Measurements from ENCODE around the gene PJA1.

PJA1 gene

GRCh38 chrX:69165087-69165651 is at the start of gene PJA1:
Gene PJA1 (minus strand): TSS chrX:69165453. CDS start chrX:69163073, 2,380 bp downstream.
- DNase-seq, result peak; percentile 36

- DNase-seq, result no peak
Measured at GRCh38 chrX:69214463-69214862, 49.2 kb upstream of the PJA1 start.

GRCh38 chrX:69211701-69212100 is 46.4 kb upstream of the PJA1 start:
- no peak for DNase-seq

GRCh38 chrX:69210581-69210980 is 45.3 kb upstream of the PJA1 start:
- no peak for DNase-seq

GRCh38 chrX:69207216-69207615 is 42.0 kb upstream of the PJA1 start:
- DNase-seq, result no peak

DNA sequence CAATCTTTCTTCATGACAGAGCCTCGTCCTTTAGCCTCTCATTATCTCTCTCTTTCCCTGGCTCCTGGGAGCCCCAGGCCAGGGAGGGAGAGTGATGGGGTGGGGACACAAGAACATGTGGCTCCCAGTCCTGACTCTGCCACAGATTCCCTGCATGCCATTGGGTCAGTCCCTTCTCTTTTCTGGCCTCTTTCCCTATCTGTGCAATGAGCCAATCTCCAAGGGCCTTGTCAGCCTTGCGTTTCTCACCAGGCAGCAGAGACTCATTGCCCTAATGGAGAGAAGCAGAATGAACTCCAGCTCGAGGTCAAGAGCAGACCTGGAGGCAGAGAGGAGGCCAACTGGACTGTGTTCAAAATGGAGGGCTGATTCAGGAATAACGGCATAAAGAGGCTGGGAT is 38.4 kb upstream of the PJA1 start:
- no peak for DNase-seq

DNA sequence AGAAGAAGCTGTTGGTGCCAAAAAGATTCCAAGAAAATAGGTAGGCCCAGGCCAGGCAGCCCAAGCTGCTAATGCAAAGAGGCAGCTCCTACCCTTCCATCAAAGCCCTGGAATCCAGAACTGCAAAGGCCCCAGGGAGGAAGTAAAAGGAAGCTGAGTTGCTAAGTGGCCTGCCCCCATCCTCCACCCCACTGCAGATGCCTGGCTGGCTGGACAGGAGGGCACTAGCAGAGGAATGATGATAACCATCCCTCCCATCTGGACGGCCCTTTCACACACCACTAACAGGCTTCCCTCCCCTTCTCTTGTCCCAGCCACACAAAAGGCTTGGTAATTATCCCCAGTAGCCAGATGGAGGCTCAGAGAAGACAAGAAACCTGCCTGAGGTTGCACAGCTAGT is 32.4 kb upstream of the PJA1 start:
- DNase-seq, result no peak

DNA sequence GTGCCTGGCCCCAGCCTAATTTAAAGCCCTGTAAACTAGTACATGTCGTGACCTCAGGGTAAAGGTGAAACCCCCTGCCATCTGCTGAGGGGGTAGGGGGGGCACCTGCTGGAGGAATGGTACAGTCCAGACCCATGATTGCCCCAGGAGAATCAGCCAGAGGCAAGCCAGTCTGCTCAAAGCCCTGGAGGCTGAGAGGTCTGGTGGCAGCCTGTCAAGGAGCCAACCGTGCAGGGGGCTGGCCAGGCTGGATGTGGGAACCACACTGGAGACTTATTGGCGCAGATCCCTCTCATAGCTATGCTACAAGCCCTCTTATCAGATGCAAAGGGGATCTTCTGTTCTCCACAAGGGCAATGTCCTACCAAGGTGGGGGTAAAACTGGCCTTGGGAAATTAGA is 31.4 kb upstream of the PJA1 start:
- no peak for DNase-seq

- no peak for DNase-seq
Measured at GRCh38 chrX:69195810-69196209, 30.6 kb upstream of the PJA1 start.

GRCh38 chrX:69195192-69195591 is 29.9 kb upstream of the PJA1 start:
- DNase-seq, result no peak

- no peak for DNase-seq
Measured at GRCh38 chrX:69192603-69193002, 27.4 kb upstream of the PJA1 start.

DNA sequence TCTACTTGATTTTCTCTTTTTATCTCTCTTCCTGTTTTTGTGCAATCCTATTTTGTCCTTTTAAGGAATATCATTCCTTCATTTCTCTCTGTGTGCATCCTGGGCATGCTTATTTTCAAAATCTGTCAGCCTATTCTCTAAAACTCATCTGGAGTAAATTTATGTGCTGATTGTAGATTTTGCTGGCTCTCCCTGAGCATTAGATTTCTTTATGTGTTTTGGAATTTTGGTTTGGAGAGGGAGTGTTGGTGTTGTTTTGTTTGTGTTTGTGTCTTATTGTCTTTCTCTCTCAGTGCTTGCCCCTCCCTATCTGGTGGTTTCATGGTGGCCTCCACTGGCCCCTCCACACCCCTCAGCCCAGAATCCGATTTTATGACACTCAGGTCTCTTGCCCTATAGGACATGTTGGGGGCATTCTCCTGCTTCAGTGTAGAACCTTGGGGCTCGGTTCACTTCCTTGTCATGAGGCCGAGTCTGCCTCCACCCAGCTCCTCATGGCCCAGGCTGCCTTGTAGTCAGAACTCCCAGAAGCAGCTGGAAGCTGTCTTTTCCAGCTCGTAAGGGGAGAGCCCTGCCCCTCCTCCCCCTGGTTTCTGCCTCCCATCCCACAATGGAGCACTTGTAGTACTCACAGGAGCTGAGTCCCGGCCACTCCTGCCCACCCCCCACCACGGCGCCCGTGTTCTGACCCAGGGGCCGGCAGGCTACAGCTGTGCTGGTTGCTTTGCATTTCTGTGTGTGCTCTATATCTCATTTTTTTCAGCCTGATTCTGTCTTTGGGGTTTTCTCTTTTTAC is 24.5 kb upstream of the PJA1 start:
- DNase-seq, result no peak

- DNase-seq, result no peak
Measured at GRCh38 chrX:69186651-69187050, 21.4 kb upstream of the PJA1 start.

DNA sequence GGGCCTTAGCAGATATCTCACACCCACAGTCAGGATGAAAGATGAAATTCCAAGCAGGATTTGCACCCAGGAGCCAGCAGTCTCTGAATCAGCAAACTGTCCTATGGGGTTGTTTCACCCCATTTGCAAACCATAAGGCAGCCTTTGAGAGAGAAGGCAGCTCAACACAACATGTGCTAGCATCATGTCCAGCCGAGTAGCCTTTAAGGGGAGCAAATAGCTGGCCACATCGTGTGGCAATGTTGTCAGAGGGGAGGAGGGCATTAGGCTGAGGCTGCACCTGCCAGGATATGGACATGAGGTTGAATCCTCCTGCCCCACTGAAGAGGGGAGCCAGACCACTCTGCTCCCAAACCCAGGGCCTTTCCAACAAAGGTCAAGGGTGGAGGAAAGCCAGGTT is 20.6 kb upstream of the PJA1 start:
- DNase-seq, result no peak

GRCh38 chrX:69185141-69185540 is 19.9 kb upstream of the PJA1 start:
- no peak for DNase-seq

DNA sequence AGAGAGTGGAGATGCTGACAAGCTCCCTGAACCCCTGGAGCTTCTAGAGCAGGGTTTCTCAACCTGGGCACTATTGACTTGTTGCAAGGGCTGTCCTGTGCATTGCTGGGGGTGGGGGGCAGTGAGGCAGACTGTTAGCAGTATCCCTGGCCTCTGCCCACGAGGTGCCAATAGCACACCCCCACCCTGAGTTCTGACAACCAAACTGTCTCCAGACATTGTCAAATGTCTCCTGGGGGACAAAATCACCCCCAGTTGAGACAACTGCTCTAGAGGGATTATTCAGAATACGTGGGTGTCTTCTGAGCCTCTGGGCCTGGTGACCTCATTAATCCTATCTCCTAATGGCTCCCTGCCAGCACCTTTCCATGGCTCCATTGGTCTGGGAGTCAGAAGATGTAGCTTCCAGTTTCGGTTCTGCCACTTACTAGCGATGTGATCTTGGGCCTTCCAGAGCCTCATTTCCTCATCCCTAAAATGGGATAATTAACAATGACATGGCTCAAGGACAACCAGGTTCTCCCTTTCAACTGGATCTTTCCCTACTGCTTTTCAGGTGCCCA is 17.6 kb upstream of the PJA1 start:
- DNase-seq, result no peak

GRCh38 chrX:69179380-69179911 is 14.2 kb upstream of the PJA1 start:
- no peak for DNase-seq

DNA sequence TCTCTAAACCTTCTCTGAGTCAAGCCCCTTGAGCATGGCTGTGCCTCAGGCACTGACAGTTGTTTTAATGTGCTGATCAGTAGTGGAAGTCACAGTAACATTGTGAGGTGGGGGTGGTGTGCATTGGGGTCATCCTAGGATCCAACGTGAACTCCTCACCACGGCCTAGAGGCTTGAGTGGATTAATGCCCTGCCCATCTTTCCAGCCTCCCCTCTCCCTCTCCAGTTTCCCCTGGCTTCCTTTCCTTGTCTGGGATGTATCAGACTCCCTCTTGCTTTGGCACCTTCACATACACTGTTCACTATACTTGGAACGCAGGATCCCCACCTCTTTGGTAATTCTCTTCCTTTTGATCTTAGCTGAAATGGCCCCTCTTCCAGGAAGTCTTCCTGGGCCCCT is 13.3 kb upstream of the PJA1 start:
- no peak for DNase-seq

DNA sequence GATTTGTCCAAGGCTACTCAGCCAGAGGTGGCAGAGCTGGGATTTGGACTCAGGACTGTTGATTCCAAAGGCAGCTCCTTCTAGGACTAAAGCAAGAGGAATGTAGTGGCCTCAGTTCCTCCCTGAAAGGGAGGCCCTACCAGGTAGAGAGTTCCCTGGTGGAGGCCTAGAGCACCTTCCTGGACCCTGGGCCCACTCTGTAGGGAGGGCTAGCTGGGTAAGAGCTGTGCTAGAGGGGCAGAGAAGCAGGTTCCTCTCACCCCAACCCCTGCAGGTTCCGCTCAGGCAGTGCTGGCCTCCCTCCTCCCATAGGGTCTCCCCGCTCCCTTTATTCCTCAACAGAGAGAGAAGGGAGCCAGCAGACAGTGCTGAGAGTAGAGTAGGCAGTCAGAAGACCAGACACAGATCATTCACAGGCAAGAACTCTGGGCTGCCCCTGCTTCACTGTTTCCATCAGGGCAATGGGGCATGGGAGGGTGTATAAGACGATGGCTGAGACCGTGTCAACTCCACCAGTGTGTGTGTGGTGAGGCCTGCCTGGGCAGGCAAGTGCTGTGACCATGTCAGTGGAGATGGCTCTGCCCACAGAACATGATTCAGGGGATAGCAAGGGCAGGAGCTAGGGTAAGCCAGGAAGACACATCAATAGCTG is 12.4 kb upstream of the PJA1 start:
- DNase-seq, result no peak

GRCh38 chrX:69176053-69176452 is 10.8 kb upstream of the PJA1 start:
- DNase-seq, result no peak

- DNase-seq, result no peak
Measured at GRCh38 chrX:69173906-69174305, 8.7 kb upstream of the PJA1 start.

DNA sequence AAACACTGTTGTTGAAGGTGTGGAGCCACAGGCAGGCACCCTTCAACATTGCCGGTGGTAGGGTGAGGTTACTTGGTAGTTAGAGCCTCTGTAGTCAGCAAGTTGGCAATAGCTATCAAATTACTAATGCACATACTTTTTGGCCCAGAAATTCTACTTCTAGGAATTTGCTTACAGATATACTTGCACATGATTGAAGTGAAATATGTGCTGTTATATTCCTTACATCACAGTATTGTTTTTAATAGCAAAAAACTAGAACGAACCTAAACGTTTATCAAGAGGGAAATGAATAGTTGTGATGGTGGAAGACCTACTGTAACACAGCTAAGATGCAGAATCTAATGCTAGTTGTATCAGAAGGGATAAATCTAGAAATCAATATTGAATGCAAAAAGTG is 7.7 kb upstream of the PJA1 start:
- DNase-seq, result no peak

DNA sequence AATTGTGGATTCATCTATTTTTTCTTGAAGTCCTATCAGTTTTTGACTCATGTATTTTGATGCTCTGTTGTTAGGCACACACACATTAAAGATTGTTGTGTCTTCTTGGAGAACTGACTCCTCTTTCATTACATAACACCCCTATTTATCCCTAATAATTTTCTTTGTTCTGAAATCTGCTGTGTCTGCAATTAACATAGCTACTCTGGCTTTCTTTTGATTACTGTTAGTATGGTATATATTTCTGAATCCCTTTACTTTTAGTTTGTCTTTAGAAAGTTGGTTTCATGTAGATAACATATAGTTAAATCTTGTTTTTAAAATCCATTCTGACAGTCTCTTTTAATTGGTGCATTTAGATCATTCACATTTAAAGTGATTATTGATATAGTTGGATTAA is 5.1 kb upstream of the PJA1 start:
- no peak for DNase-seq
